HepG2 (cell line): ENCODE measurements around the gene KDM6B. TPM values are rescaled to one million over a fixed set of nuclear protein-coding genes. Genes with fewer than 3 reads are reported as not detected.
A peak's percentile ranks its signal among the peaks of the same experiment; 100 is the strongest.

ENCODE experiments used
- EED ChIP-seq: sonication (generic); formaldehyde crosslinking; IDR thresholded peaks from 2 replicates; pipeline ENCODE4 v1.5.0; 2020; ENCODE audit warnings: mild to moderate bottlenecking, missing genetic modification reagents
- HOXA5 ChIP-seq: sonication (generic); formaldehyde crosslinking; IDR thresholded peaks from 2 replicates; pipeline ENCODE4 v1.4.0; 2020; ENCODE audit warnings: missing genetic modification reagents
- KDM6A ChIP-seq: IDR thresholded peaks from 2 replicates; pipeline ENCODE4 v1.6.1; 2016; ENCODE audit warnings: low read depth
- KLF16 ChIP-seq, 2 experiments: sonication (generic) in 1 of 2; formaldehyde crosslinking in 1 of 2; IDR thresholded peaks; 2 replicates each; pipeline versions ENCODE4 v1.6.1 to v1.8.0; 2016 to 2023; ENCODE audit warnings: missing genetic modification reagents in 2 of 2, missing compliant biosample characterization in 1 of 2
- MIER3 ChIP-seq: IDR thresholded peaks from 2 replicates; pipeline ENCODE4 v1.6.1; 2016; ENCODE audit warnings: missing compliant biosample characterization, borderline replicate concordance
- MTF2 ChIP-seq: sonication (generic); formaldehyde crosslinking; IDR thresholded peaks from 2 replicates; pipeline ENCODE4 v1.5.0; 2020; ENCODE audit warnings: missing genetic modification reagents, borderline replicate concordance
- NFIB ChIP-seq: sonication (generic); formaldehyde crosslinking; IDR thresholded peaks from 2 replicates; pipeline ENCODE4 v1.9.0; 2021; ENCODE audit warnings: missing genetic modification reagents, mild to moderate bottlenecking, borderline replicate concordance
- PHF21A ChIP-seq: sonication (generic); formaldehyde crosslinking; IDR thresholded peaks from 2 replicates; pipeline ENCODE4 v1.5.0; 2020; ENCODE audit warnings: mild to moderate bottlenecking, missing genetic modification reagents
- RBM39 ChIP-seq: fragments of 200-400 bp; formaldehyde crosslinking; IDR thresholded peaks from one replicate; pipeline ENCODE4 v1.6.1; 2018; ENCODE audit warnings: antibody characterized with exemption, mild to moderate bottlenecking, low read depth, low read length; ENCODE audit not compliant: poor library complexity, severe bottlenecking
- RFX5 ChIP-seq: IDR thresholded peaks from 2 replicates; pipeline ENCODE4 v1.6.1; 2011; ENCODE audit warnings: low read depth, low read length, improper control_type of control experiment
- TCF7 ChIP-seq: sonication (generic); IDR thresholded peaks from 2 replicates; pipeline ENCODE4 v1.6.1; 2016; ENCODE audit warnings: antibody characterized with exemption, low read depth
- ZFX ChIP-seq: sonication (generic); formaldehyde crosslinking; IDR thresholded peaks from 2 replicates; pipeline ENCODE4 v1.4.0; 2020; ENCODE audit warnings: mild to moderate bottlenecking, low read depth, missing genetic modification reagents, moderate library complexity
- ZMYM3 ChIP-seq: sonication (generic); formaldehyde crosslinking; IDR thresholded peaks from 2 replicates; pipeline ENCODE4 v1.5.1; 2020; ENCODE audit warnings: mild to moderate bottlenecking, missing genetic modification reagents
- ZNF20 ChIP-seq: sonication (generic); formaldehyde crosslinking; IDR thresholded peaks from 2 replicates; pipeline ENCODE4 v1.4.0; 2020; ENCODE audit warnings: mild to moderate bottlenecking, moderate library complexity, missing genetic modification reagents
- ZNF546 ChIP-seq: sonication (generic); formaldehyde crosslinking; conservative IDR thresholded peaks from 2 replicates; pipeline ENCODE4 v1.8.1; 2023; ENCODE audit warnings: mild to moderate bottlenecking, missing genetic modification reagents
- ZNF589 ChIP-seq: sonication (generic); formaldehyde crosslinking; conservative IDR thresholded peaks from 2 replicates; pipeline ENCODE4 v1.8.0; 2022; ENCODE audit warnings: mild to moderate bottlenecking, moderate library complexity, missing genetic modification reagents
- ZNF780A ChIP-seq: sonication (generic); formaldehyde crosslinking; IDR thresholded peaks from 2 replicates; pipeline ENCODE4 v1.8.0; 2022; ENCODE audit warnings: mild to moderate bottlenecking, missing genetic modification reagents, moderate library complexity
- ZNF782 ChIP-seq: sonication (generic); formaldehyde crosslinking; IDR thresholded peaks from 2 replicates; pipeline ENCODE4 v1.4.0; 2020; ENCODE audit warnings: missing genetic modification reagents, mild to moderate bottlenecking, borderline replicate concordance
- ZNF878 ChIP-seq: sonication (generic); formaldehyde crosslinking; IDR thresholded peaks from 2 replicates; pipeline ENCODE4 v1.8.1; 2023; ENCODE audit warnings: mild to moderate bottlenecking, missing genetic modification reagents, moderate library complexity
- polyA plus RNA-seq, 8 experiments: library from polyadenylated mRNA; depleted of rRNA in 3 of 8; stranded (reverse) in 7 of 8; unstranded in 1 of 8; fragments of >200 nt; fragmentation: Illumina TruSeq in 4 of 8; extraction: Trizol in 4 of 8; gene quantifications; 2 replicates each; pipeline versions ENCODE4 v1.2.1 to v1.2.3, GENCODE V29; 2011 to 2016; ENCODE audit warnings: low read depth in 4 of 8, missing spikeins in 1 of 8, mixed read lengths in 1 of 8; ENCODE audit not compliant: insufficient read depth in 1 of 8
- total RNA-seq, 5 experiments: library from RNA; depleted of rRNA; stranded (reverse); fragments of >200 nt; fragmentation: Illumina TruSeq; extraction: Trizol; gene quantifications; 2 replicates each; pipeline ENCODE4 v1.2.3, GENCODE V29; 2016; ENCODE audit warnings: low read depth in 1 of 5
- TF ChIP-seq, protein P1 (sequence below): sonication (generic); formaldehyde crosslinking; IDR thresholded peaks from 2 replicates; pipeline ENCODE4 v1.5.0; 2020; ENCODE audit warnings: mild to moderate bottlenecking, missing genetic modification reagents
- TF ChIP-seq, protein P2 (sequence below): sonication (generic); formaldehyde crosslinking; IDR thresholded peaks from 2 replicates; pipeline ENCODE4 v1.4.0; 2020; ENCODE audit warnings: missing genetic modification reagents
- TF ChIP-seq, protein P3 (sequence below): sonication (generic); formaldehyde crosslinking; IDR thresholded peaks from 2 replicates; pipeline ENCODE4 v1.8.0; 2022; ENCODE audit warnings: mild to moderate bottlenecking, missing genetic modification reagents, moderate library complexity
- TF ChIP-seq, protein P4 (sequence below): IDR thresholded peaks from 2 replicates; pipeline ENCODE4 v1.6.1; 2016; ENCODE audit warnings: mild to moderate bottlenecking, missing biosample characterization, missing genetic modification reagents

The KDM6B gene
- total and polyA plus RNA-seq, 2 of the 13 experiments (the other 11 are each of a cell fraction or from before 2014, with no cell fraction given): 1.3 to 2.1 TPM

DNA sequence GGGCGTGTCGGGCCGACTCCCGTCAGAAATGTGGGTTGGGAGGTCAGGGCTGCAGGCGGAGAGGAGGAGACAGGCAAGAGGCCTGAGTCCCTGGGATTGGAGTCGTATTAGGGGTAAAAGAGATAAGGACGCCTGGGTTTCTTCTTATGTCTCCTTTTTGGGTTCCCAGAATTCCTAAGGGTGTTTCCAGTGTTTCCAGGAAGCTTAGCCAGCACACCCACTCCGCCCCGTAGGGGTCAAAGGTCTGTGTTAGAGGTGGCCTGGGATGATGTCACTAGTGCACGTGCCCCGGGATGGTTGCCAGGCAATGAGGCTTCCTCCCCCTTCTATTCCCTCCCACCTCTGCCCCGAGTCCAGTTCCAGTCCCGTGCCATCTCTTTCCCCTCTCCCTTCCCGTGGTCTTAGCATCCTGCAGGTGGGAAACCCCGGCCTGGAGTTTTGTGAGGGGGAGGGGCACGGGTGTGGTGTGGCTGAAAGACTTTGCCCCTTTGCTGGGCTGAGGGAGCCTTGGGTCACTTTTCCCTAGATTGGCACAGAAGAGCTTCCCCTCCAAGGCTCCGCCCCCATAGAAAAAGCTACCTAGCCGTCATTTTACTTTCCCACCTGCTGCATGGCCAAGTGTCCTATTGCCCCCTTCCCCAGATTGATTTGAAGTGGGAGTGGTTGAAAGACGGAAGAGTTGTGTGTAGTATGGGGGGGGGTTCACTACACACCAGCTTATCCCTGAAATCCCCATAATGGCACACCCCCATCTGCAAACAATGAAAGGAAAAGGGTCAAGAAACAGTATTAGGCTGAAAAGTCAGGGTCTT, 2.8 kb downstream of the KDM6B start (continued):
- TF ChIP-seq PHF21A (CRISPR knock-in tag) (peak; percentile 99), ZNF782 (CRISPR knock-in tag) (no peak), ZNF780A (CRISPR knock-in tag) (no peak; the same call in 1 of the 2 replicates), ZNF546 (CRISPR knock-in tag) (no peak), MIER3 (peak; percentile 99; the same call in 1 of the 2 replicates), ZFX (peak; percentile 63), RBM39 (peak; percentile 83), ZNF20 (no peak), NFIB (CRISPR knock-in tag) (no peak), HOXA5 (CRISPR knock-in tag) (peak; percentile 90; the same call in 1 of the 2 replicates), ZMYM3 (peak; percentile 90), RFX5 (peak; percentile 78), KLF16 (CRISPR knock-in tag; IDR thresholded peaks at IDR 0.05) (peak in 1 of 2 experiments; percentile 99; a peak in 2 of 4 replicates), ZNF589 (CRISPR knock-in tag) (peak; percentile 77; the same call in 1 of the 2 replicates), KDM6A (peak; percentile 96), MTF2 (CRISPR knock-in tag) (no peak), TCF7 (peak; percentile 47; the same call in 1 of the 2 replicates), EED (CRISPR knock-in tag) (no peak), ZNF878 (CRISPR knock-in tag) (peak; percentile 96)
- TF ChIP-seq, protein P1, sequence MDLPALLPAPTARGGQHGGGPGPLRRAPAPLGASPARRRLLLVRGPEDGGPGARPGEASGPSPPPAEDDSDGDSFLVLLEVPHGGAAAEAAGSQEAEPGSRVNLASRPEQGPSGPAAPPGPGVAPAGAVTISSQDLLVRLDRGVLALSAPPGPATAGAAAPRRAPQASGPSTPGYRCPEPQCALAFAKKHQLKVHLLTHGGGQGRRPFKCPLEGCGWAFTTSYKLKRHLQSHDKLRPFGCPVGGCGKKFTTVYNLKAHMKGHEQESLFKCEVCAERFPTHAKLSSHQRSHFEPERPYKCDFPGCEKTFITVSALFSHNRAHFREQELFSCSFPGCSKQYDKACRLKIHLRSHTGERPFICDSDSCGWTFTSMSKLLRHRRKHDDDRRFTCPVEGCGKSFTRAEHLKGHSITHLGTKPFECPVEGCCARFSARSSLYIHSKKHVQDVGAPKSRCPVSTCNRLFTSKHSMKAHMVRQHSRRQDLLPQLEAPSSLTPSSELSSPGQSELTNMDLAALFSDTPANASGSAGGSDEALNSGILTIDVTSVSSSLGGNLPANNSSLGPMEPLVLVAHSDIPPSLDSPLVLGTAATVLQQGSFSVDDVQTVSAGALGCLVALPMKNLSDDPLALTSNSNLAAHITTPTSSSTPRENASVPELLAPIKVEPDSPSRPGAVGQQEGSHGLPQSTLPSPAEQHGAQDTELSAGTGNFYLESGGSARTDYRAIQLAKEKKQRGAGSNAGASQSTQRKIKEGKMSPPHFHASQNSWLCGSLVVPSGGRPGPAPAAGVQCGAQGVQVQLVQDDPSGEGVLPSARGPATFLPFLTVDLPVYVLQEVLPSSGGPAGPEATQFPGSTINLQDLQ: peak; percentile 87; the same call in 1 of the 2 replicates
- TF ChIP-seq, protein P2, sequence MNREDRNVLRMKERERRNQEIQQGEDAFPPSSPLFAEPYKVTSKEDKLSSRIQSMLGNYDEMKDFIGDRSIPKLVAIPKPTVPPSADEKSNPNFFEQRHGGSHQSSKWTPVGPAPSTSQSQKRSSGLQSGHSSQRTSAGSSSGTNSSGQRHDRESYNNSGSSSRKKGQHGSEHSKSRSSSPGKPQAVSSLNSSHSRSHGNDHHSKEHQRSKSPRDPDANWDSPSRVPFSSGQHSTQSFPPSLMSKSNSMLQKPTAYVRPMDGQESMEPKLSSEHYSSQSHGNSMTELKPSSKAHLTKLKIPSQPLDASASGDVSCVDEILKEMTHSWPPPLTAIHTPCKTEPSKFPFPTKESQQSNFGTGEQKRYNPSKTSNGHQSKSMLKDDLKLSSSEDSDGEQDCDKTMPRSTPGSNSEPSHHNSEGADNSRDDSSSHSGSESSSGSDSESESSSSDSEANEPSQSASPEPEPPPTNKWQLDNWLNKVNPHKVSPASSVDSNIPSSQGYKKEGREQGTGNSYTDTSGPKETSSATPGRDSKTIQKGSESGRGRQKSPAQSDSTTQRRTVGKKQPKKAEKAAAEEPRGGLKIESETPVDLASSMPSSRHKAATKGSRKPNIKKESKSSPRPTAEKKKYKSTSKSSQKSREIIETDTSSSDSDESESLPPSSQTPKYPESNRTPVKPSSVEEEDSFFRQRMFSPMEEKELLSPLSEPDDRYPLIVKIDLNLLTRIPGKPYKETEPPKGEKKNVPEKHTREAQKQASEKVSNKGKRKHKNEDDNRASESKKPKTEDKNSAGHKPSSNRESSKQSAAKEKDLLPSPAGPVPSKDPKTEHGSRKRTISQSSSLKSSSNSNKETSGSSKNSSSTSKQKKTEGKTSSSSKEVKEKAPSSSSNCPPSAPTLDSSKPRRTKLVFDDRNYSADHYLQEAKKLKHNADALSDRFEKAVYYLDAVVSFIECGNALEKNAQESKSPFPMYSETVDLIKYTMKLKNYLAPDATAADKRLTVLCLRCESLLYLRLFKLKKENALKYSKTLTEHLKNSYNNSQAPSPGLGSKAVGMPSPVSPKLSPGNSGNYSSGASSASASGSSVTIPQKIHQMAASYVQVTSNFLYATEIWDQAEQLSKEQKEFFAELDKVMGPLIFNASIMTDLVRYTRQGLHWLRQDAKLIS: no peak
- TF ChIP-seq, protein P3, sequence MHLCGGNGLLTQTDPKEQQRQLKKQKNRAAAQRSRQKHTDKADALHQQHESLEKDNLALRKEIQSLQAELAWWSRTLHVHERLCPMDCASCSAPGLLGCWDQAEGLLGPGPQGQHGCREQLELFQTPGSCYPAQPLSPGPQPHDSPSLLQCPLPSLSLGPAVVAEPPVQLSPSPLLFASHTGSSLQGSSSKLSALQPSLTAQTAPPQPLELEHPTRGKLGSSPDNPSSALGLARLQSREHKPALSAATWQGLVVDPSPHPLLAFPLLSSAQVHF (CRISPR knock-in tag): no peak
- TF ChIP-seq, protein P4, sequence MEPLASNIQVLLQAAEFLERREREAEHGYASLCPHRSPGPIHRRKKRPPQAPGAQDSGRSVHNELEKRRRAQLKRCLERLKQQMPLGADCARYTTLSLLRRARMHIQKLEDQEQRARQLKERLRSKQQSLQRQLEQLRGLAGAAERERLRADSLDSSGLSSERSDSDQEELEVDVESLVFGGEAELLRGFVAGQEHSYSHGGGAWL (CRISPR knock-in tag): no peak
